DOHH2 (cell line): Measurements from ENCODE around the gene METTL3.
"Not testable (repeated sequence)": the region's sequence is repeated elsewhere in the genome, so short reads cannot be mapped to it uniquely, and the experiment has no call there.

Experiments
- H3F3A ChIP-seq: fragments of 200-600 bp; sonication (generic), shearing (Covaris generic); 2 replicates; pipeline ENCODE4 v1.6.0; 2016; ENCODE audit warnings: antibody characterized with exemption, mild to moderate bottlenecking; ENCODE audit not compliant: control insufficient read depth, insufficient read depth
- H3K27ac ChIP-seq: fragments of 200-600 bp; sonication (generic); 2 replicates; pipeline ENCODE4 v1.5.1; 2014; ENCODE audit warnings: low read depth, mild to moderate bottlenecking, low read length, moderate library complexity
- H3K27me3 ChIP-seq: fragments of 200-600 bp; sonication (generic); 2 replicates; pipeline ENCODE4 v1.6.1; 2014; ENCODE audit warnings: mild to moderate bottlenecking, low read length, mixed read lengths; ENCODE audit not compliant: control insufficient read depth
- H3K36me3 ChIP-seq: fragments of 200-600 bp; sonication (generic); 2 replicates; pipeline ENCODE4 v1.6.1; 2014; ENCODE audit warnings: mild to moderate bottlenecking, low read length, moderate library complexity, mixed read lengths; ENCODE audit not compliant: control insufficient read depth
- H3K4me1 ChIP-seq: fragments of 200-600 bp; sonication (generic); 2 replicates; pipeline ENCODE4 v1.6.1; 2014; ENCODE audit warnings: mild to moderate bottlenecking, low read length, mixed read lengths; ENCODE audit not compliant: control insufficient read depth
- H3K4me2 ChIP-seq: fragments of 200-600 bp; sonication (generic); 2 replicates; pipeline ENCODE4 v1.6.0; 2014; ENCODE audit warnings: mild to moderate bottlenecking, low read length, moderate library complexity
- H3K4me3 ChIP-seq: fragments of 200-600 bp; sonication (generic); 2 replicates; pipeline ENCODE4 v1.5.1; 2014; ENCODE audit warnings: mild to moderate bottlenecking, low read length, mixed read lengths
- H3K79me2 ChIP-seq: fragments of 200-600 bp; sonication (generic); 2 replicates; pipeline ENCODE4 v1.6.1; 2014; ENCODE audit warnings: mild to moderate bottlenecking, low read length, mixed read lengths; ENCODE audit not compliant: control insufficient read depth
- H3K9me2 ChIP-seq: fragments of 200-600 bp; sonication (generic); replicated peaks from 2 replicates; pipeline ENCODE4 v1.6.1; 2014; ENCODE audit warnings: mild to moderate bottlenecking, low read length, mixed read lengths; ENCODE audit not compliant: control insufficient read depth
- H3K9me3 ChIP-seq: fragments of 200-600 bp; sonication (generic); 2 replicates; pipeline ENCODE4 v1.6.1; 2014; ENCODE audit warnings: antibody characterized with exemption, low read length, mixed read lengths; ENCODE audit not compliant: control insufficient read depth, insufficient read depth
- H4K20me1 ChIP-seq: fragments of 200-600 bp; sonication (generic); 2 replicates; pipeline ENCODE4 v1.6.0; 2014; ENCODE audit warnings: low read depth, mild to moderate bottlenecking, antibody characterized with exemption, low read length, moderate library complexity; ENCODE audit not compliant: control insufficient read depth, insufficient read depth
- EZH2phosphoT487 ChIP-seq: fragments of 200-600 bp; sonication (generic); IDR thresholded peaks from 2 replicates; pipeline ENCODE4 v1.6.1; 2017; ENCODE audit warnings: borderline replicate concordance, mild to moderate bottlenecking, antibody characterized with exemption, low read length, moderate library complexity, mixed read lengths
- TF ChIP-seq, protein P1 (sequence below): fragments of 200-600 bp; sonication (generic); IDR thresholded peaks from one replicate; pipeline ENCODE4 v1.5.1; 2014; ENCODE audit warnings: antibody characterized with exemption, mild to moderate bottlenecking, low read depth, low read length; ENCODE audit not compliant: poor library complexity, severe bottlenecking

The METTL3 gene

DNA sequence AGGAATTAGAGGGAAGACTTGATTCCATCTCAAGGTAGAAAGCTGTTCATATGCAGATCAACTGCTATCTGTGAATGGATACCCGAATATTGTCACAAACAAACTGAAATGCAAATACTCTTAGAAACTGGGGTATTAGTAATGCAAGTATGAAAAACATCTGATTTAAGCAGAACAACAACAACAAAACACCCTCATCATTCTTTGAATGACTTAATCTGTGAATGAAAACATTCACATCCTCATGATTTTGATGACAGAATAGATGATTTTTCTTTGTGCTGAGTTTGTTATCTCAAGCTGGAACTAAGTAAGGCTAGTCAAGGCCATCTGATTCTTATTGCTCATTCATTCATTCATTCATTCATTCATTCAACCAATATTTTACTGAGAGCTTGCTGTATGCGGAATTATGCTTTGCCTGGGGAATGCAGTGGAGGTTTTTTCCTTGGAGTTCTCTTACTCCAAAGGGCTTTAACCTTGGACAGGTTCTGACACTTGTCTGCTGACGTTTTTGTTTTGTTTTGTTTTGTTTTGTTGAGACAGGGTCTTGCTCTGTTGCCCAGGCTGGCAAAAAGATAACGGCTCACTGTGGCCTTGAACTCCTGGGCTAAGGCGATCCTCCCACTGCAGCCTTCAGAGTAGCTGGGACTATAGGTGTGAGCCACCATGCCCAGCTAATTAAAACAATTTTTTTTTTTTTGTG, 45.4 kb upstream of the METTL3 start:
- no peak for TF ChIP-seq EZH2phosphoT487
- TF ChIP-seq, protein P1, sequence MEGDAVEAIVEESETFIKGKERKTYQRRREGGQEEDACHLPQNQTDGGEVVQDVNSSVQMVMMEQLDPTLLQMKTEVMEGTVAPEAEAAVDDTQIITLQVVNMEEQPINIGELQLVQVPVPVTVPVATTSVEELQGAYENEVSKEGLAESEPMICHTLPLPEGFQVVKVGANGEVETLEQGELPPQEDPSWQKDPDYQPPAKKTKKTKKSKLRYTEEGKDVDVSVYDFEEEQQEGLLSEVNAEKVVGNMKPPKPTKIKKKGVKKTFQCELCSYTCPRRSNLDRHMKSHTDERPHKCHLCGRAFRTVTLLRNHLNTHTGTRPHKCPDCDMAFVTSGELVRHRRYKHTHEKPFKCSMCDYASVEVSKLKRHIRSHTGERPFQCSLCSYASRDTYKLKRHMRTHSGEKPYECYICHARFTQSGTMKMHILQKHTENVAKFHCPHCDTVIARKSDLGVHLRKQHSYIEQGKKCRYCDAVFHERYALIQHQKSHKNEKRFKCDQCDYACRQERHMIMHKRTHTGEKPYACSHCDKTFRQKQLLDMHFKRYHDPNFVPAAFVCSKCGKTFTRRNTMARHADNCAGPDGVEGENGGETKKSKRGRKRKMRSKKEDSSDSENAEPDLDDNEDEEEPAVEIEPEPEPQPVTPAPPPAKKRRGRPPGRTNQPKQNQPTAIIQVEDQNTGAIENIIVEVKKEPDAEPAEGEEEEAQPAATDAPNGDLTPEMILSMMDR: no peak
- Histone ChIP-seq H3K36me3 (no peaks in the 10 kb centered on the region), H3K79me2 (no peaks in the 10 kb centered on the region), H4K20me1 (no peaks in the 10 kb centered on the region), H3K4me2 (no peak overlapping the region), H3K4me3 (no peak overlapping the region), H3K27me3 (no peaks in the 10 kb centered on the region), H3K9me3 (no peaks in the 10 kb centered on the region), H3K9me2 (no peaks in the 10 kb centered on the region), H3K27ac (no peak overlapping the region), H3K4me1 (peaks cover 4% of the 10 kb centered on the region), H3F3A (no peaks in the 10 kb centered on the region)

DNA sequence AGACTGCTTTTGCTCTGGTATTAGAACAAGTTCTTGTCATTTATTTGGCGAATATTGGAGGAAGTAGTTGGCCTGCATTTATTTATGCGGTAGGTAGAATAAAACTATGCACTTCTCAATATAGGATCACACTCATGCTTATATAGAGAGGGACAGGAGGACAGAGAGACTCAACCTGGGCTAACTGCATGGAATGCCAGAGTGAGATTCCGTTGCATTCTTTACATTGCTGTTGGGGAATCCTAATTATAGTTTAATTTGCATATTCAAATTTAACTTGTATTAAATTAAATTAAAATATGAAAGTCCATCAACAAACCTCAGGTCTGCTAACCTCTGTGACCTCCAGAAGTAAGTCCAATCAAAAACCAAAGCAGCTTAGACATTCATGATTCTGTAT, 42.1 kb upstream of the METTL3 start:
- H3K4me2 ChIP-seq: no peak overlapping the region
- H3K27ac ChIP-seq: no peak overlapping the region
- H3K9me3 ChIP-seq: no peaks in the 10 kb centered on the region
- no peak overlapping the region for H3K4me3 ChIP-seq
- H4K20me1 ChIP-seq: no peaks in the 10 kb centered on the region
- peaks cover 4% of the 10 kb centered on the region for H3K4me1 ChIP-seq
- H3K27me3 ChIP-seq: no peaks in the 10 kb centered on the region
- no peaks in the 10 kb centered on the region for H3K36me3 ChIP-seq
- no peaks in the 10 kb centered on the region for H3F3A ChIP-seq
- H3K9me2 ChIP-seq: no peaks in the 10 kb centered on the region
- TF ChIP-seq, protein P1: no peak
- TF ChIP-seq EZH2phosphoT487: no peak
- H3K79me2 ChIP-seq: no peaks in the 10 kb centered on the region

DNA sequence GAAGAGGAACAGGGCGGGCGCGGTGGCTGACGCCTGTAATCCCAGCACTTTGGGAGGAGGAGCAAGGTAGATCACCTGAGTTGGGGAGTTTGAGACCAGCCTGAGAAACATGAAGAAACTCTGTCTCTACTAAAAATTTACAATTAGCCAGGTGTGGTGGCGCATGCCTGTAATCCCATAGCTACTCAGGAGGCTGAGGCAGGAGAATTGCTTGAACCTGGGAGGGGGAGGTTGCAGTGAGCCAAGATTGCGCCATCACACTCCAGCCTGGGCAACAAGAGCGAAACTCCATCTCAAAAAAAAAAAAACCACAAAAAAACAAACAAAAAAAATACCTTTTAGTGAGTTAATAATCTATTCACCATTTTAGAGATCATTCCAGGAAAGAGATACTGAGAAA, 33.4 kb upstream of the METTL3 start:
- not testable (repeated sequence) for H3F3A ChIP-seq, H3K9me3 ChIP-seq, H3K79me2 ChIP-seq, H3K27ac ChIP-seq, H3K4me3 ChIP-seq, H3K27me3 ChIP-seq, H3K4me1 ChIP-seq, H3K9me2 ChIP-seq, H4K20me1 ChIP-seq, H3K36me3 ChIP-seq, H3K4me2 ChIP-seq

DNA sequence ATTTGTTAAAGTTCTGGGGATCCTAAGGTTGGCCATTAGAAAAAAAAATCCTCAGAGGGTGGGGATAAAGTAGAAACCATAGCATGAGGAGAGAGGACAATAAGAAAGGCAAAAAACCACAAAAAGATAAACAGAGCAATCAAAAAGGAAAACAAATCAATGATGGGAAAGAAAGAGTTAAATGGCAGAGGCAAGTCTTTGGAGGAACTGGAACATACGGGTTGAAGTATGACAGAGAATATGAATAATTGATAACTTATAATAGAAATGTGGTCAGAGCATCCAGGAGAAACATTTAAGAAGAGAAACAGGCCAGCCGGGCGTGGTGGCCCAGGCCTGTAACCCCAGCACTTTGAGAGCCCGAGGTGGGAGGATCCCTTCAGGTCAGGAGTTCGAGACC, 32.8 kb upstream of the METTL3 start:
- Histone ChIP-seq H3K27ac (no peak overlapping the region), H3K9me3 (no peaks in the 10 kb centered on the region), H3K4me2 (no peak overlapping the region), H3K9me2 (no peaks in the 10 kb centered on the region), H3K4me3 (no peak overlapping the region), H3K4me1 (no peaks in the 10 kb centered on the region), H3F3A (no peaks in the 10 kb centered on the region), H4K20me1 (no peaks in the 10 kb centered on the region), H3K27me3 (peaks cover 8% of the 10 kb centered on the region), H3K79me2 (no peaks in the 10 kb centered on the region), H3K36me3 (no peaks in the 10 kb centered on the region)
- TF ChIP-seq, protein P1: no peak
- TF ChIP-seq EZH2phosphoT487: no peak
